ENCODE results near the gene GNAS-AS1.

DNA sequence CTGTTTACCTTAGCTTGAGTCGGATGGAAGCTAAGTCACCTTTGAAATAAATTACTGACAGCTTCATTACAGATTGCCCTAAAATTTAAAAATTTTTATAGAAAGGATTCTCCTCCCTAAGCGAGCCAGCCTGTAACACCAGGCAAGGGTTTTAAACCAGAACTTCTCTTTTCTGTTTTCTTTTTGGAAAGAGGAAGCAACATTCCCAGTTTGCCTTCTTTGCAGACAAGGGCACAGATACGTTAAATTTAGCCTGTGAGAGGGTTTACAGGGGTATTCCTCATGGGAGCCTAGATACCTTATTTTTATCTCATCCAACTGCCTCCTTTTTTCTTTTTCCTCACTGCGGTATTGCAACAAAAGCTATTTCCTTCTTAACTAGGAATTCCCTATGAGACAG, 46.8 kb upstream of the GNAS-AS1 start:
- TF ChIP-seq CTCF (conservative IDR thresholded peaks at IDR 0.05; ENCODE audit: low read depth, low read length) (no peak), EZH2 (IDR thresholded peaks at IDR 0.05; ENCODE audit: low read length, unreplicated experiment) (no peak)
